HG02763 (cell line): ENCODE data around the gene KCNG2.

Experiments
- ATAC-seq: cut with Tn5 transposase; IDR thresholded peaks from one replicate; pipeline ENCODE4 v1.9.1; 2021; ENCODE audit warnings: mild to moderate bottlenecking, moderate library complexity; ENCODE audit not compliant: unreplicated experiment

KCNG2 gene

DNA sequence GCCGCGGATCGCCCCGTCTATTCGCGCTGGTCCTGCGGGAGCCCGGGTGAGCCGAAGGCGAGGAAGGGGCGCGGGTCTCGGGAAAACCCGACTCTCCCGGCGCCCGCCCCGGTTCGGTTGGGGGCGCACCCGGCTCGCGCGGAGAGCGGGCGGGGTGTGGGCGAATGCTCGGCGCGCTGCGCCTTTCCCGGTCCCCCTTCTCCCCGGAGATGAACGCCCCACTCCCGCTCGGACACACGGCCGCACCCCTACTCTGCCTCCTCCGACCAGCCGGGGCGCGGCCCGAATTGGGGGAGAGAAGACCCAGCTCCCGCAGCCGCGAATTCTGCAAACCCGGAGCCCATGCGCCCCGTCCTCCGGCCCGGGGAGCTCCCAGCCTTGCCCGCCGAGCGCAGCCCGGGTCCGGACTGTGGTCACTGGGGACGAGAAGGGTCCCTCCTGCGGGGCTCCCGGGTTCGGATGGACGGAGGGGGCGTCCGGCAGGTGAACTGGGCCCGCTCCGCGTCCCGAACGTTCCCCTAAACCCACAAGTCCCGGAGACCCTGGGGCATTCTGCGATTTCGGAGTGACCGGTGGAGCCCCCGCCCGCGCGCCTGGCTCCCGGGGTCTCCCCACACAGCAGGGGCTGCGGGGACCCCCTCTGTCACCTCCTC, 734 bp downstream of the KCNG2 start:
- ATAC-seq = no peak

DNA sequence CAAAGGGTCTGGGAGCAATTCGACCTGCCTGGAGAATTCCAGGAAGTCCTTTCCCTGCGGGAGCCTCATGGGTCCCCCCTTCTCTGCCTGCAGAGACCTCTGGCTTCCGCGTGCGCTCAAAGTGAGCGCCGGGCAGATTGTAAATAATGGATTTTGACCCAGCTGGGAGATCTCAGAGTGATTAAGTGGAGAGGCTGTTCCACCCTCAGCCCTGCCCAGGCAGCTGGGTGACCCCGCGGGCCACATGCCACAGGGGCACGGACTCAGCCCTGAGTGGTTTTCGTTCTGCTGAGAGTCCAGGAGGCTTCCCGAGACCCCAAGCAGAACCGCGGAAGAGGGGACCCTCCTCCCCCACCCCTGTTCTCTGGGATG, 1.2 kb downstream of the KCNG2 start:
- ATAC-seq = no peak

DNA sequence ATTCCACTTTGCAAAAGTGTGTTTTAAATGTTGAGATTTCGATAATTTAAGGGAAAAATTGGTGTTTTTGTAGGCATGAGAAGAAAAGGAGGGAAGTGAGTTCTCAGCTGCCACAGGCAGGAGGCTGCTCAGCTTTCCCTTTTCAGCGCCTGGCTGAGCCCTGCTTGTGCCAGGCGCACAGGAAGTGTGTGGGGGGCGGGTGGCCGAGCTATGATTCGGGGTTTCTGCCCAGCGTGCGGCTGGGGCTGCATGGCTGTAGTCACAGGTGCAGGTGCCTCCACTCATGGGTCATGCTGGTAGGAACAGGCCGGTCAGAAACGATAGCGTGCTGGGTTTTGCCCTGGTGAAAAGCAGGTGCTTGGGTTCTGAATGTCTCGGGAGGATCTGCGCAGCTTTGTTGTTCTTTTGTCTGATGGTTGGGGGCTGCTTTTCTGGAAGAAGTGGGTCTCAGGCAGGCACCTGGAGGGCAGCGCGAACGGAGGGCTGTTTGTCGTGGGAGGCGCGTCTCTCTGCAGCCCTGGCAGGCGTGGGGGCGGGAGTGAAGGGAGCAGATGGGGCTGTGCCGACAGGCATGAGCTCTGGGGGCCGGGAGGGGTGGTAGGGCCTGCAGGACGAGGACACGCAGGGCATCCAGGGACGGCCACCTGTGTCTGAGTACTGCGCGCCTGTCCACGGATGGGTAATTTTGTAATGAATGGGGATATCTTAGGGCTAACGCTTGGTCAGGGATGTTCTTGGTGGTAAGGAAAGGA, 2.1 kb downstream of the KCNG2 start:
- no peak for ATAC-seq

DNA sequence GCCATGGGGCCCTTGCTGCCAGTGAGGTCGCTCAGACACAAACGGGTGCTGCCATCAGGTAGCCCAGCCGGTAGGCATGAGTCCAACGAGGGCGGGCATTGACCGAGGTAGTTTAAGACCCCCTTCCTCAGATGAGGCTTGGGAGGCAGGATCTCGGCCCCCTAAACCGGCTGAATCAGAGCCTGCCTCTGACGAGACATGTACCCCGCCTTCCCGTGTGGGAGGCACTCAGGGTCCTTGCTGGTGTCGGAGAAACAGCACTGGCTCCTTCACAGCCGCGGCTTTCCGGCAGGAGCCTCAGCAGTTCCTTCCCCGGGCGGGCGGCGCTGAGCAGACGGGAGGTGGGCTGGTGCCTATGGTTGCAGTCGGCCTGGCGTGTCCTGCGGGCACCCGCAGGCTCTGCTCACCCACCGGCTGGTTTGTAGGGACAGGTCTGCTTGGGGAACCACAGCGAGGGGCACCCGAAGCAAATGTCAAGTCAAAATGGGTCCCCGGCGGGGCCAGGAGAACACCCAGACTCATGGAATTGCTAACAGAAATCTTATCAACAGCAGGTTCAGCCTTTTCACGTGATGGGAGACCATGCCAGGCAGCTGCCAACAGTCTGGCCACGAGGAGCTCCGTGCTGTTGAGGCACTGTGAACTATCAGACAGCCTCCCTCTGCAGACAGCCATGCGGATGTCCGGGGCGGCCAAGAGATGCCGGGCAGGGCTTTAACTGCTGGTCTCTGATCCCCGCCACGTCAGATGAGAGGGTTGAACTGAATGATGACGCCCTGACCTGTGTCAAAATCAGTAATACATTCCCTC, 2.8 kb downstream of the KCNG2 start:
- ATAC-seq = no peak

DNA sequence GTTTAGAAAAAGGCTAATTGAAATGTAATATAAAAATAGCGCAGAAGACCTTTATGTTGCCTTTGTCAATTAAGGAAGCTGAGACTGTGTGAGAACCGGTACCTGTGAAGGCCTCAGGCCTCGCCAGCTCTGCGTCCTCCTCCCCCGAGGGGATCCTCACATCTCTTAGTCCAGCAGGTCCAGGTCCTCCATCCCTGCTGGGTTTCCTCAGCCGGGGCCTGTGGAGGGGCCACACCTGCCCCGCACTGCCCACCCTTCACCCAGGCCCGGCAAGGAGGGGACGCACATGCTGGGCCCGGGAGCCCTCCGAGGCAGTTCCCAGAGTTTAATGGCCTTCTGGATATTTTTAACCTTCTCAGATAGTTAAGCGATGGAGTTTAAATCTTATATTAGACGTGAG, 3.5 kb downstream of the KCNG2 start:
- ATAC-seq = no peak

DNA sequence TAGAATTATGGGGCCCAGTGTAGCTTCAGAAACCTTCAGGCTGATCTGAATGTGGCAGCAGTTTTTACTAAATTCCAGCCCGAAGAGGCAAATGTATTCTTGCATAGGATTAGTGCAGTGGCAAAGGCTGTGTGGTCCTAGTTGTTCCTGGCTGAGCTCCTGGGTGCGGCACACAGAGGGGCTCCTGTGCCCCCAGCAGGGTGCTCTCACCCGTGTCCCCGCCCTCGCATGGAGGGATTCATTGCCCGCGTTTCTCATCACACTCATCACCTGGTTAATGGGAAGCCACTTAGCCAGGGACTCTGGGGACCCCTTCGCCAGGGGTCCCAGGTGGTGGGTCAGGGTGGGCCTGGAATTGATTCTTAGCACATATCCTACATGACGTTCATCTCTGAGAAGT, 3.9 kb downstream of the KCNG2 start:
- ATAC-seq = no peak

DNA sequence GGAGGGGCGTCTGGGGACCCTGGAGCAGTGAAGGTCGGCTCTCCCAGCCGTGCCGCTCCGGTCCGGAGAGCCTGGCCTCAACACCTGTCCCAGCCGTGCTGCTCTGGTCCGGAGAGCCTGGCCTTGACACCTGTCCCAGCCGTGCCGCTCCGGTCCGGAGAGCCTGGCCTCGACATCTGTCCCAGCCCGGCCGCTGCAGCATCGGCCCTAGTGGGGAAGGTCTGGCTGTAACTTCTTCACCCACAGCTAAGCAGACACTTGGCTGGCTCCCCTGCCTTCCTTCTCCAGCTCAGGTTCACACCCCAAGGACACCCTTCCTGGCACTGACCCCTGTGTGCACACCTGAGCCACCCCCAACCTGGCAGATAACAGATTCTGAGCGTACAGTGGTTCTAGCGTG, 4.6 kb downstream of the KCNG2 start:
- ATAC-seq = no peak

DNA sequence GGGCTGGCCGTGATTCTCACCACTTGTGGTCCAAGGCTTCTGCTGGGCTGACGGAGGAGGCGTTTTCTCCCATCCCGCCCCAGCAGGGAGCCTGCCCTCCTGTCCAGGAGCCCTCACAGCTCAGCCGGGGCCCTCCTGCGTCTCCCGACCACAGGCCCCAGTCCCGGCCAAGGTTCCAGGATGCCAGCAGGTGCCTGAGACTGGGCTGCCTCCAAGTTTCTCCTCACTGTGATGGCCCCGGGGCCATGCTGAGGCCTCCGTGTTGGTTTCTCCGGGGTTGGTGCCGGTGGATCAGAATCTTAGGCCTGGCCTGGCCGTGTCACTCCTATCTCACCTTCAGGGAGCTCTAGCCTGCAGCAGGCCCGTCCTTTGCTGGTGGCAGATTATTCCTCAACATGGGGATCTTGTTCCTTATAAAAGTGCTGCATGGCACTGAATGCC, 5.9 kb downstream of the KCNG2 start:
- no peak for ATAC-seq

DNA sequence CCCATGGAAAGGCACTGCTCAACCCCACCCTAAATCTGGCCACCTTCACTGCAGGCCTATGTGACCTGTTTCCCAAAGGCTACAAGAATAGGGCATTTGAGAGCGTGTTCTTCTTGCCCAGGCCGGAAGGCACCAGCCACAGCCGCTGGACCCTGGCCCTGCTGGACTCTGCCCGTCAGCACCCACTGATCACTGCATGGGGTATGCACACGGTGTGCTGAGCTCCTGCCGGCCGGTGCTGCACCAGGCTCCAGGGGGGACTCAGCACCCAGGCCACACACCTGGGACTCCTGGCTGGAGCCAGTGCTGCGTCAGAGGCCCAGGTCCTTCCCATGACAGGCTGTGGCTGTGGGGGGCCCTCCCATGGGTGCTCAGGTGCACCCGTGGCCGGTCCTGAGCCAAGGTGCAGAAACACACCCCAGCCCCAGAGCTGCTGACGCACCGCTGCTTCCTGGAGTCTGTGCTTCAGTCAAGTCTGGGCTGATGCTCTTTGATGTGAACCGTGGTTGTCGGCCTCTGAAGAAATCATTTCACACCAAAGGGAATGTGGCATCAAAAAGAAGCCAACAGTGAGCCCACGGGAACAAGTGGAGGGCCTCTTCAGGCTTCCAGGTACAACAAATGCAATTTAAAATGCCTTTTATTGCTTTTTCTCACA, 6.5 kb downstream of the KCNG2 start:
- no peak for ATAC-seq

DNA sequence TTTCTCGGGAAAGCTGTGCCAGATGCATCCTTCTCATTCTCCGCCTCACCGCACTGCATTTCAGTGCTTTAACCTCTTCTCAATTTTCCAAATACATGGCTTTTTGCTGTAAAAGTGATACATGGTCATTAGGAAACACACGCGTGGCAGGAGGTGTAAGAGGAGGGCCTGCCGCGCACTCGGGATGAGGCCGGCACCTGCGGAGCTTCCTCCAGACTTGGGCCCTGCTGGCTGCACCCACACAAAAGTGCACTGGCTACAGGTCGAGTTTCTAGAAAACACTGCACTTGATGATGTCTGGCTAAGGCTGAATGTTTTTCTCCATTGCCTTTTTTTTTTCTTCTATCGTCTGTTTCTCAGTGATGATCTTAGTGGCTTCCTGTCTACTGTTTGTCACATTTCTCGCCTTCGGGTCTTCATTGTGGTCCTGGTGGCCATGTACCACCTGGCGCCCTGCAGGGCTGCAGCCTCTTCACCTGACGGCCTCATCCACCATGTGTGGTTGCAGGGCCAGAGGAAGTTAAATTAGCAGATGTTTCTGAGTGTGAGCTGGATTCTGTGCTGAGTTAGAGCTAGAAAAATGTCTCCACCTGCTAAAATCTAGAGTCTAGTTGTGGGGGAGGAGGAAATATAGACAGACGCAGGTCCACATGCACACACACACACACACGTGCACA, 7.6 kb downstream of the KCNG2 start:
- ATAC-seq = no peak

DNA sequence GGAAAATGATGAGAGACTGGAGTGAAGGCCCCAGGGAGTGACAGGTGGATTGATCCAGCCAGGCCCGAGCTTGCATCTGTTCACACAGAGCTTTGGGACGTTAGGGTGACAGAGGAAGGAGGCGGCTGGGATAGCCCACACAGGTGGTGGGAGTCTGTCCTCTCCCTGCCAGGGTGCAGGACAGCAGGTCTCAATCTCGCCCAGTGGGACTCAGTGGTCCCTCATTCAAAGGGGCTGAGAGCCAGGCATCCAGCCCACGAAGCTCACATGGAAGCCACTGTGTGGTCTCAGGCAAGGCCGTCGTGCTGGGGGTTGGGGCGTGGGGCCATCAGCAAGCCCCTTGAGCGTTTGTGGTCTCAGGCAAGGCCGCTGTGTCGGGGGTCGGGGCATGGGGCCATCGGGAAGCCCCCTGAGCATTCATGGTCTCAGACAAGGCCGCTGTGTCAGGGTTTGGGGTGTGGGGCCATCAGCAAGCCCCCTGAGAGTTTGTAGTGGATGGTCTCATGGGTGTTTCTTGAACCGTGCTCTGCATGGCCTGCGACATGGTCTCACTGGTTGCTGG, 8.3 kb downstream of the KCNG2 start:
- ATAC-seq = no peak

DNA sequence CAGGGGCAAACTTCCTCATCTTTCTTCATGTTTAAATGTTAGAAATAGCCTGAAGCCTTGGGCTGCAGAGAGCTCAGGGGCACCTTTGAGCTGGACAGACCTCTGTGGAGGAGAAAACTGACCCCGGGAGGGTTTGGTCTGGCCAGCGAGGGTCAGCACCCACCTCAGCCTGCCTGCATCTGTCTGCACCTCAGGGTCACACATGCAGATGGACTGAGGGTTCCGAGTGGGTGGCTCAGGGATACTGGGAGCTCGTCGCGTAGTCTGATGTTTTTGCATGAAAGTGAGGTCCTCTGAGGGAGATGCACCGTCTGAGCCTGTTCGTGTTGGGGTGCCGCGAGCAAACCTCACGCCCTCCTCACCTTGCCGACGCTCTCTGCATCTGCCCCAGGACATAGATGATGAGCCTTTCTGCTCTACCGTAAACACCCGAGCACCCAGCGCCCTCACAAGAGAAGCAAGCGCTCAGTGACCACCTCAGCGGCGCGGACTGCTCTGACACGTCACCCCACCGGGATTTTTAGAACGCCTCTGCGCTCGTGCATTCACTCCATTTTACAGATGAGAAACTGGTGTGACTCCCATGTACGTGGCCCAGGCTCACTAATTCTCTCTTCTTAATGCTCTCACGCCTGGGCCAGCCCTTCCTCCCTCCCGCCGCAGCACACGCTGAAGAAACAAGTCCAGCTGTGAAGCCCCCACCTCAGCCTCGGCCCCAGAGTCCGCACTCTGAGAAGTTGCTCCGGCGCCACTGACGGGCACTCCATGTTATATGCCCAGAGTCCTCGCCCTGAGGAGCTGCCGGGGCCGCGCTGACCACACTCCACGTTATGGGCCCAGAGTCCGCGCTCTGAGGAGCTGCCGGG, 9.5 kb downstream of the KCNG2 start:
- ATAC-seq = no peak

DNA sequence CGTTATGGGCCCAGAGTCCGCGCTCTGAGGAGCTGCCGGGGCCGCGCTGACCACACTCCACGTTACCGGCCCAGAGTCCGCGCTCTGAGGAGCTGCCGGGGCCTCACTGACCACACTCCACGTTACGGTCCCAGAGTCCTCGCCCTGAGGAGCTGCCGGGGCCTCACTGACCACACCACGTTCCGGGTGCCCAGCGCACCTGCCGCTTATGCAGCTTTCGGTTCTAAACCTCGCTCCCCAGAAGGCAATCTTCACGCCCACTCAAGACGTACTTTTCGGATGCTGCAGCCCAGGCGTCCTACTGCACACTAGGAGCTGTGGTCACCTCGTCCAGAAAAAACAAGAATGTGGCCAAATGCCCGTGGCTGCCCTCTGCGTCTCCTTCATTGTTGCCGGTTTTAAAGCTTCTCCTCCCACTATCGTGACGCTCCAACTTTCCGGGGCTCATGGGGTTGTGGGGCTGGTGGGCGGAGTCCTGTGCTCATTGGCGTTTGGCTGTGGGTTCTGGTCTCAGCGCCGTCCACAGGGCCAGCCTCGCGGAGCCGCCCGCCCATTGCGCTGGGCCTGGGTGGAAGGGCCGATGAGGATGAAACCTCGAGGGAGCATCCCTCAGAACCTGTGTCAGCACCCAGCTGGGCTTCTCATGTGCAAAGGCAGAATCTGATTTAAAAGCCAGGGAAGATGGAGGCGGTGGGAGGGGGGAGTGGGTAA, 11.9 kb downstream of the KCNG2 start:
- ATAC-seq = no peak

DNA sequence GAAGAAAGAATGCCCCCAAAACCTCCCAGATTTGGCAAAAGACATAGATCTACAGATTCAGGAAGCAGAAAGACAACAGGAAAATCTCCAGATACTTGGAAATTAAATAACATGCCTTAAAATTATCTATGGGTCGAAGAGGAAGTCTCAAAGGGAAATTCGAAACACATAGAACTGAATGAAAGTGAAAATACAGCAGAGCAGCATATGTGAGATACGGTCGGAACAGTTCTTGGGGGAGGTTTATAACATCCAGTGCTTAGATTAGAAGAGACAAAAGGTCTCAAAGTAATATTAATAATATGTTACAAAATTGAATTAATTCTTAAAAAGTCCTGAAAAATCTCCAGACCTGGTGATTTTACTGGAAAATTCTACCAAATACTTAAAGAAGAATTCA, 14.3 kb downstream of the KCNG2 start:
- ATAC-seq = no peak

DNA sequence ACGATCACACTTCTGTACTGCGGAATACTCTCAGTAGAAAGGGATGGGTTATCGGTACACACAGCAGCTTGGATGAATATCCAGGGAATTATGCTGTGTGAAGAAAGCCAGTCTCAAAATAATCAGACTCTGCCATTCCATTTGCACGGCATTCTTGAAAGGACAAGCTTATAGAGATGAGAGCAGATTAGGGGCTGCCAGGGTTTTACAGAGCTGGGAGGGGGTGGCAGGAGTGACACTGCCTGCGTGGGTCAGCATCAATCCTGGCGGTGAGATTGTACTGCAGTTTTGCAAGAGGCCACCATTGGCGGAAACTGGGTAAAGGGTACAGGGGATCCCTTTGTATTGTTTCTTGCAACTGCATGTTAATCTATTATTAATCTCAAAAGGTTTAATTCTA, 16.6 kb downstream of the KCNG2 start:
- ATAC-seq = no peak

DNA sequence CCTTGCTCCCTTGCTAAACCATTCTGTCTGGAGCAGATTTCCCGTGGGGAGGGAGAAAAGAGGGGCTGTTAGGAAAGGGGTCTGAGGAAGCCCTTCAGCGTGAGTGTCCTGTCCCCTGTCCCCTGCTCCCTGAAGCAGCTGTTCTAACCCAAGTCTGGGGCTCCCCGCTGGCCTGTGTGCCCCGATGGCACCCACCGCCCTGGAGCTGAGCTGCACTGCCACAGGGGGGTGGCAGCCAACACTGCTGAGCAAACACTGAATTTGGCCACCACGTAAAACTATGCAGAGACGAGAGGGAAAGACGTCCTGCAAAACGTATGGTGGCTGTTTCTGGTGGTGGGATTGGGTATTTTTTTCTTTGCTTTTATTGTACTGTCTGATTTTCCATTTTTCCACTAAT, 17.9 kb downstream of the KCNG2 start:
- no peak for ATAC-seq

DNA sequence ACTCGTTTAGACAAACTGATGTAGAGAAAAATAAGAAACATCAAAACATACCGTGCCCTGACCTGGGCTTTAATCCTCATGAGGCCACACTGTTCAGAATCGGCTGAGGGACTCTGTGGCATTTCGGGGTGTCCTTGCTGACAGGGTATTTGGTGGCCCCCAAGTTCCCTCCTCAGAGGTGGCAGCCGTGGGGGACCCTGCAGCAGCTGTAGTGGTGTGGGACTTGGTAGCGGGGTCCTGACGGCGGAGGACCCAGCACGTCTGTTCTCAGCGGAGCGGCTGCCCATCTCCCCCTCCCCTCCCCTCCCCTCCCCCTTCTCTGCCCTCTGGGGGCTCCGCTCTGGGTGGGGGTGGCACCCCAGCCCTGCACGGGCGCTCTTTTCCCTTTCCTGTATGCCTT, 18.4 kb downstream of the KCNG2 start:
- no peak for ATAC-seq

DNA sequence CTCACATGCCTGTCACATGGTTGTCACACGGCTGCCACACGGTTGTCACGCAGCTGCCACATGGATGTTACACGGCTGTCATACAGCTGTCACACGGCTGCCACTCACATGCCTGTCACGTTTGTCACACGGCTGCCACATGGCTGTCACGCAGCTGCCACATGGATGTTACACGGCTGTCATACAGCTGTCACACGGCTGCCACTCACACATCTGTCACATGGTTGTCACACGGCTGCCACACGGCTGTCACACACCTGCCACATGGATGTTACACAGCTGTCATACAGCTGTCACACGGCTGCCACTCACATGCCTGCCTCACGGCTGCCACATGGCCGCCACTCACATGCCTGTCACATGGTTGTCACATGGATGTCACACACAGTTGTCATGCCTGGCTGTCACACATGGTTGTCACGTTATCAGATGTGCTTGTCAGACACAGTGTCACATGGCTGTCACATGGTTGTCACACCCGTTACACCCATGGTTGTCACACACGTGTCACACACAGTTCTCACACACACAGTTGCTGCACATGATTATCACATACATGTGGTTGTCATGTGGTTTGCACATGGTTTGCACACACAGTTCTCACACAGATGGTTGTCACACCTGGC, 19.4 kb downstream of the KCNG2 start:
- ATAC-seq = no peak

DNA sequence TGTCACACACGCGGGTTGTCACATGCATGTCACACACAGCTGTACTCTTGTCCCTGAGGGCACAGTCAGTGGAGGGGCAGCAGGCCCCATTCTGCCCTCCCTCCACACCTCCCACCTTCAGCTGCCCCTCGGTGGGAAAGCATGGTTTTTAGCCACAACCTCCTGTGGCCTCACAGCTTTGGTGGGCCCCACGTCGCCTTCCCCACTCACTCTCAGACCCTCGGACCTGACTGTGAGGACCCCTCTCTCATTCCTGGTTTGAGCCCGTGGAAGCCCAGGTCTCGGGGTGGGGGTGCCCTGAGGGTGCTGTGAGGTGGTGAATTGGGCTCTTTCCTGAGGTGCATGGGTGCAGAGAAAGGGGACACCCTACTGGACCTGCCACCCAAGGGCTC, 19.9 kb downstream of the KCNG2 start:
- ATAC-seq = no peak
